HepG2 (cell line): ENCODE measurements around the gene IGFLR1. TPM values are rescaled to one million over a fixed set of nuclear protein-coding genes. Genes with fewer than 3 reads are reported as not detected.

Source experiments
- BORCS8-MEF2B ChIP-seq: sonication (generic); formaldehyde crosslinking; IDR thresholded peaks from 2 replicates; pipeline ENCODE4 v1.8.0; 2022; ENCODE audit warnings: mild to moderate bottlenecking, missing genetic modification reagents
- DDIT3 ChIP-seq: sonication (generic); formaldehyde crosslinking; IDR thresholded peaks from 2 replicates; pipeline ENCODE4 v1.4.0; 2020; ENCODE audit warnings: mild to moderate bottlenecking, missing genetic modification reagents
- EHMT2 ChIP-seq: fragments of 200-600 bp; sonication (generic); IDR thresholded peaks from 2 replicates; pipeline ENCODE4 v1.7.0; 2017; ENCODE audit warnings: antibody characterized with exemption, low read depth, low read length, borderline replicate concordance
- ONECUT2 ChIP-seq: sonication (generic); formaldehyde crosslinking; IDR thresholded peaks from 2 replicates; pipeline ENCODE4 v1.4.0; 2020; ENCODE audit warnings: missing genetic modification reagents
- RAD21 ChIP-seq: fragments of 450-650 bp; formaldehyde crosslinking; IDR thresholded peaks from 2 replicates; pipeline ENCODE4 v1.5.0; 2020; ENCODE audit warnings: mild to moderate bottlenecking
- RBAK ChIP-seq: sonication (generic); formaldehyde crosslinking; IDR thresholded peaks from 2 replicates; pipeline ENCODE4 v1.5.1; 2020; ENCODE audit warnings: mild to moderate bottlenecking, missing genetic modification reagents
- SMC3 ChIP-seq: IDR thresholded peaks from 2 replicates; pipeline ENCODE4 v1.6.1; 2011; ENCODE audit warnings: low read length, improper control_type of control experiment
- STAT5B ChIP-seq: sonication (generic); formaldehyde crosslinking; IDR thresholded peaks from 2 replicates; pipeline ENCODE4 v1.4.0; 2020; ENCODE audit warnings: missing genetic modification reagents
- TARDBP ChIP-seq: sonication (generic); formaldehyde crosslinking; IDR thresholded peaks from 2 replicates; pipeline ENCODE4 v1.8.0; 2022; ENCODE audit warnings: mild to moderate bottlenecking, missing genetic modification reagents
- TBX2 ChIP-seq: sonication (generic); formaldehyde crosslinking; IDR thresholded peaks from 2 replicates; pipeline ENCODE4 v1.5.0; 2020; ENCODE audit warnings: missing genetic modification reagents, mild to moderate bottlenecking, borderline replicate concordance
- ZMYM3 ChIP-seq: sonication (generic); formaldehyde crosslinking; IDR thresholded peaks from 2 replicates; pipeline ENCODE4 v1.5.1; 2020; ENCODE audit warnings: mild to moderate bottlenecking, missing genetic modification reagents
- ZNF256 ChIP-seq: sonication (generic); formaldehyde crosslinking; conservative IDR thresholded peaks from 2 replicates; pipeline ENCODE4 v1.4.0; 2020; ENCODE audit warnings: missing genetic modification reagents
- ZNF33A ChIP-seq: sonication (generic); formaldehyde crosslinking; IDR thresholded peaks from 2 replicates; pipeline ENCODE4 v1.5.1; 2020; ENCODE audit warnings: missing genetic modification reagents, mild to moderate bottlenecking, moderate library complexity, borderline replicate concordance
- ZNF552 ChIP-seq: sonication (generic); formaldehyde crosslinking; IDR thresholded peaks from 2 replicates; pipeline ENCODE4 v1.9.0; 2022; ENCODE audit warnings: missing genetic modification reagents, mild to moderate bottlenecking, borderline replicate concordance
- ZNF557 ChIP-seq: sonication (generic); formaldehyde crosslinking; IDR thresholded peaks from 2 replicates; pipeline ENCODE4 v1.4.0; 2020; ENCODE audit warnings: missing genetic modification reagents
- ZNF563 ChIP-seq: sonication (generic); formaldehyde crosslinking; IDR thresholded peaks from 2 replicates; pipeline ENCODE4 v1.8.0; 2022; ENCODE audit warnings: mild to moderate bottlenecking, moderate library complexity, missing genetic modification reagents
- ZNF687 ChIP-seq: sonication (generic); formaldehyde crosslinking; IDR thresholded peaks from 2 replicates; pipeline ENCODE4 v1.5.1; 2020; ENCODE audit warnings: mild to moderate bottlenecking, missing genetic modification reagents, moderate library complexity
- ZSCAN9 ChIP-seq: IDR thresholded peaks from 2 replicates; pipeline ENCODE4 v1.6.1; 2016; ENCODE audit warnings: borderline replicate concordance
- polyA plus RNA-seq, 8 experiments: library from polyadenylated mRNA; depleted of rRNA in 3 of 8; stranded (reverse) in 7 of 8; unstranded in 1 of 8; fragments of >200 nt; fragmentation: Illumina TruSeq in 4 of 8; extraction: Trizol in 4 of 8; gene quantifications; 2 replicates each; pipeline versions ENCODE4 v1.2.1 to v1.2.3, GENCODE V29; 2011 to 2016; ENCODE audit warnings: low read depth in 4 of 8, missing spikeins in 1 of 8, mixed read lengths in 1 of 8; ENCODE audit not compliant: insufficient read depth in 1 of 8
- total RNA-seq, 5 experiments: library from RNA; depleted of rRNA; stranded (reverse); fragments of >200 nt; fragmentation: Illumina TruSeq; extraction: Trizol; gene quantifications; 2 replicates each; pipeline ENCODE4 v1.2.3, GENCODE V29; 2016; ENCODE audit warnings: low read depth in 1 of 5
- TF ChIP-seq, protein P1 (sequence below): sonication (generic); formaldehyde crosslinking; IDR thresholded peaks from 2 replicates; pipeline ENCODE4 v1.4.0; 2020; ENCODE audit warnings: missing genetic modification reagents
- TF ChIP-seq, protein P2 (sequence below): sonication (generic); formaldehyde crosslinking; IDR thresholded peaks from 2 replicates; pipeline ENCODE4 v1.4.0; 2020; ENCODE audit warnings: missing genetic modification reagents, borderline replicate concordance

IGFLR1 gene
- total and polyA plus RNA-seq, 2 of the 13 experiments (the other 11 are each of a cell fraction or from before 2014, with no cell fraction given), result 5.4 to 8.9 TPM

DNA sequence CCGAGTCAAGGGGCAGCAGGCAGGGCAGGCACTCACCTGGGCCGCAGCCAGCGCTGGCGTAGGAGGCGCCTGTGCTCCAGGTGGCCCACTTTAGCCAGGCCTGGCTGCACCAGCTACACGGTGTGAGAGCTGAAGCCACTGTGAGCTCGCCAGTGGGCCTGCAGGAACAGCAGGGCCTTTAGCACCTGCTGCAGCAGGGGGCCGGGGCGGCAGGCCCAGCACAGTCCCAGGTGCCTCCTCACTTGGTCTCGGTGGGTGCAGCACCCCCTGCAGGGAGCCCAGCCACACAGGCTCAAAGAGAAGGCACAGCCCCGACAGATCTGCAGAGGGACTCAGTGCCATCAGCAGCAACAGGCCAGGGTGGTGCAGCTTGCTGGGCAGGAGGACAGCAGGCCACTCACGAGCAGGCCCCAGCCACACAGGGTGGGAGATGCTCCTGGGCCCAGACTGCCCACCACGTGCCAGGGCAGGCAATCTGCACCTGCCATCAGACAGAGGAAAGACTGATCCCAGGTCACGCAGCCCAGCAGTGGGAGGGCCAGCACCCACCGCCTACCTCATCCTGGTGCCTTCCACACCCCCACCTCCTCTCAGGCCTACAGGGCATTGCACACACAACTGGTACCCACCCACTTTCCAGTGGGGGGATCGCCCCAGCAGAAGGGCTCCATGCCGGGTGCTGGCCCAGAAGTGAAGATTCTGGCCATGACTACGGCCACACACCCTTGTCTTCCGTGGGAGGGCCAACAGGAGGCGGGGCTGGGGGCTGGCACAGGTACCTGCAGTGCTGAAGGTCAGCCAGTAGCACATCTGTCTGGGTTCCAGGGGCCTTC lies 48.9 kb upstream of the IGFLR1 start (continued):
- TF ChIP-seq ZNF687 (CRISPR knock-in tag) (peak; percentile 66), TARDBP (CRISPR knock-in tag) (no peak), ZNF33A (CRISPR knock-in tag) (no peak), ZSCAN9 (CRISPR knock-in tag) (no peak), EHMT2 (no peak), RBAK (CRISPR knock-in tag) (no peak), TBX2 (peak; percentile 49; the same call in 1 of the 2 replicates), DDIT3 (CRISPR knock-in tag) (no peak), ZNF256 (CRISPR knock-in tag) (no peak), BORCS8-MEF2B (CRISPR knock-in tag) (no peak), ZNF563 (CRISPR knock-in tag) (no peak), ZNF557 (CRISPR knock-in tag) (no peak), SMC3 (no peak; the same call in 1 of the 2 replicates), STAT5B (CRISPR knock-in tag) (no peak), ZNF552 (CRISPR knock-in tag) (no peak), ZMYM3 (CRISPR knock-in tag) (no peak; the same call in 1 of the 2 replicates), ONECUT2 (CRISPR knock-in tag) (no peak), RAD21 (peak; percentile 71)
- TF ChIP-seq, protein P1, sequence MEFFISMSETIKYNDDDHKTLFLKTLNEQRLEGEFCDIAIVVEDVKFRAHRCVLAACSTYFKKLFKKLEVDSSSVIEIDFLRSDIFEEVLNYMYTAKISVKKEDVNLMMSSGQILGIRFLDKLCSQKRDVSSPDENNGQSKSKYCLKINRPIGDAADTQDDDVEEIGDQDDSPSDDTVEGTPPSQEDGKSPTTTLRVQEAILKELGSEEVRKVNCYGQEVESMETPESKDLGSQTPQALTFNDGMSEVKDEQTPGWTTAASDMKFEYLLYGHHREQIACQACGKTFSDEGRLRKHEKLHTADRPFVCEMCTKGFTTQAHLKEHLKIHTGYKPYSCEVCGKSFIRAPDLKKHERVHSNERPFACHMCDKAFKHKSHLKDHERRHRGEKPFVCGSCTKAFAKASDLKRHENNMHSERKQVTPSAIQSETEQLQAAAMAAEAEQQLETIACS, result no peak
- TF ChIP-seq, protein P2, sequence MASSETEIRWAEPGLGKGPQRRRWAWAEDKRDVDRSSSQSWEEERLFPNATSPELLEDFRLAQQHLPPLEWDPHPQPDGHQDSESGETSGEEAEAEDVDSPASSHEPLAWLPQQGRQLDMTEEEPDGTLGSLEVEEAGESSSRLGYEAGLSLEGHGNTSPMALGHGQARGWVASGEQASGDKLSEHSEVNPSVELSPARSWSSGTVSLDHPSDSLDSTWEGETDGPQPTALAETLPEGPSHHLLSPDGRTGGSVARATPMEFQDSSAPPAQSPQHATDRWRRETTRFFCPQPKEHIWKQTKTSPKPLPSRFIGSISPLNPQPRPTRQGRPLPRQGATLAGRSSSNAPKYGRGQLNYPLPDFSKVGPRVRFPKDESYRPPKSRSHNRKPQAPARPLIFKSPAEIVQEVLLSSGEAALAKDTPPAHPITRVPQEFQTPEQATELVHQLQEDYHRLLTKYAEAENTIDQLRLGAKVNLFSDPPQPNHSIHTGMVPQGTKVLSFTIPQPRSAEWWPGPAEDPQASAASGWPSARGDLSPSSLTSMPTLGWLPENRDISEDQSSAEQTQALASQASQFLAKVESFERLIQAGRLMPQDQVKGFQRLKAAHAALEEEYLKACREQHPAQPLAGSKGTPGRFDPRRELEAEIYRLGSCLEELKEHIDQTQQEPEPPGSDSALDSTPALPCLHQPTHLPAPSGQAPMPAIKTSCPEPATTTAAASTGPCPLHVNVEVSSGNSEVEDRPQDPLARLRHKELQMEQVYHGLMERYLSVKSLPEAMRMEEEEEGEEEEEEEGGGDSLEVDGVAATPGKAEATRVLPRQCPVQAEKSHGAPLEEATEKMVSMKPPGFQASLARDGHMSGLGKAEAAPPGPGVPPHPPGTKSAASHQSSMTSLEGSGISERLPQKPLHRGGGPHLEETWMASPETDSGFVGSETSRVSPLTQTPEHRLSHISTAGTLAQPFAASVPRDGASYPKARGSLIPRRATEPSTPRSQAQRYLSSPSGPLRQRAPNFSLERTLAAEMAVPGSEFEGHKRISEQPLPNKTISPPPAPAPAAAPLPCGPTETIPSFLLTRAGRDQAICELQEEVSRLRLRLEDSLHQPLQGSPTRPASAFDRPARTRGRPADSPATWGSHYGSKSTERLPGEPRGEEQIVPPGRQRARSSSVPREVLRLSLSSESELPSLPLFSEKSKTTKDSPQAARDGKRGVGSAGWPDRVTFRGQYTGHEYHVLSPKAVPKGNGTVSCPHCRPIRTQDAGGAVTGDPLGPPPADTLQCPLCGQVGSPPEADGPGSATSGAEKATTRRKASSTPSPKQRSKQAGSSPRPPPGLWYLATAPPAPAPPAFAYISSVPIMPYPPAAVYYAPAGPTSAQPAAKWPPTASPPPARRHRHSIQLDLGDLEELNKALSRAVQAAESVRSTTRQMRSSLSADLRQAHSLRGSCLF (CRISPR knock-in tag), result no peak
